Pulmonary artery endothelial cell (primary cell): ENCODE measurements around the gene DDX3X. TPM values are rescaled to one million over a fixed set of nuclear protein-coding genes. Genes with fewer than 3 reads are reported as not detected.

Source experiments
- DNase-seq: peaks from one replicate; pipeline ENCODE4 v3.0.0-alpha.2; 2011; ENCODE audit warnings: low read depth, low spot score
- total RNA-seq: library from RNA; depleted of rRNA; stranded (reverse); fragments of >200 nt; gene quantifications from 2 replicates; pipeline ENCODE4 v1.2.3, GENCODE V29; 2014

The DDX3X gene
- total RNA-seq, 1 donor from 2014 or later = 300 TPM

GRCh38 chrX:41327341-41327740, 6.6 kb upstream of the DDX3X start:
- no peak for DNase-seq

DNA sequence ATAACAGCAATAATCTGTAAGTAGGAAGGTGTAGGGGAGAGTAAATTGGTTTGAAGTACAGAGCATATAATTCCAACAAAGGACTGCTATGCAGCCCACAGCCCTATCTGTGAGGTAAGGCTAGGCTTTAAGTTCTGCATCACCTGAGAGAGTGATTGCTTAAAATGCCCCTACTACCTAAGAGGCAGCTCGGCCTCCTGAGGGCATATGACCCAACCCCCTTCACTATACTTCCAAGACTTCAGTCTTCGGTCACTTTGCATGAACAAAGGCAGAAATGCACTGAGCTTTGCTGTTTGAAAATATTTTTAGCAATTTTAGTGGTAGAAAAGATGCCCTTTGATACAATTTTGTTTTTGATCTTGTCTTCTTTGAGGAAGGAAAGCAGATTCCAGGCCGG, 4.9 kb upstream of the DDX3X start:
- no peak for DNase-seq

DNA sequence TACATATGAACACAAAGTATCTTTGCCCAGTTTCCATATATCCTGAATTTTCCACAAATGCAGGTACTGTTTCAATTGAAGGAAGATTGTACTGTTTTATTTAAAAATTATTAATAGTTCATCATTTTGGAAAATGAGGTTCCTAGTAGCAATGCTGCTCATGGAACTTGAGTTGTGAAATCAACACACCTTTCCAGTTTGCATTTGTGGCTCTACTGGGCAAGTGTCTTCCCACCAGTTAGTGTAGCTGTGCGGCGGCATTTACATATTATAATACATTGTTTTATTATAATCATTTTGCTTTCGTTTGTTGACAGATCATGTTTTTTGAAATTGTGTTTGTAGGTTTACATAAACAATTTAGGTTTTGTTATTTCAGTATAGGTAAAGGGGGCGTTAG, 2.0 kb upstream of the DDX3X start:
- DNase-seq = no peak

GRCh38 chrX:41332408-41333002, 1.5 kb upstream of the DDX3X start:
- DNase-seq = no peak

DNA sequence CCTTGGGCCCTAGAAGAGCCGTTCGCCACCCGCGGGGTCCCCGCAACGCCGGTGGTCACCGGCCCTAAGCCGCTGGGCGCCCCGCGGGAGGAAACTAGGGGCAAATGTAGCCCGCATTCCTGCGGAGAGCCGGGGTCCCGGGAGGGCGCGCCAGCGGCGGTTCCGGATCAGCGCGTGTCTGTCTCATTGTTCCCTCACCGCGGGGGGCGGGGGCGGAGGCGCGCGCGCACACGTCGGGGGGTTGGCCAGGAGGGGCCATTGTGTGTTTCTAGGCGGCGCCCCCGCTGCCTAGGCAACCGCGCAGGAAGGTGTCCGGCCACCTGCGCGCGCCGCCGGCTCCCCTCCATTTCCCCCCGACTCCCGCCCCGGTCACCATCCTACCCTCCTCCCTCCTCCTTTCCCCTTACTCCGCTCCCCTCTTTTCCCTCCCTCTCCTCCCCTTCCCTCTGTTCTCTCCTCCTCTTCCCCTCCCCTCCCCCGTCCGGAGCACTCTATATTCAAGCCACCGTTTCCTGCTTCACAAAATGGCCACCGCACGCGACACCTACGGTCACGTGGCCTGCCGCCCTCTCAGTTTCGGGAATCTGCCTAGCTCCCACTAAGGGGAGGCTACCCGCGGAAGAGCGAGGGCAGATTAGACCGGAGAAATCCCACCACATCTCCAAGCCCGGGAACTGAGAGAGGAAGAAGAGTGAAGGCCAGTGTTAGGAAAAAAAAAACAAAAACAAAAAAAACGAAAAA, 789 bp upstream of the DDX3X start:
- peak; percentile 57 for DNase-seq

GRCh38 chrX:41334363-41335197, 618 bp downstream of the DDX3X start:
- DNase-seq = no peak

DNA sequence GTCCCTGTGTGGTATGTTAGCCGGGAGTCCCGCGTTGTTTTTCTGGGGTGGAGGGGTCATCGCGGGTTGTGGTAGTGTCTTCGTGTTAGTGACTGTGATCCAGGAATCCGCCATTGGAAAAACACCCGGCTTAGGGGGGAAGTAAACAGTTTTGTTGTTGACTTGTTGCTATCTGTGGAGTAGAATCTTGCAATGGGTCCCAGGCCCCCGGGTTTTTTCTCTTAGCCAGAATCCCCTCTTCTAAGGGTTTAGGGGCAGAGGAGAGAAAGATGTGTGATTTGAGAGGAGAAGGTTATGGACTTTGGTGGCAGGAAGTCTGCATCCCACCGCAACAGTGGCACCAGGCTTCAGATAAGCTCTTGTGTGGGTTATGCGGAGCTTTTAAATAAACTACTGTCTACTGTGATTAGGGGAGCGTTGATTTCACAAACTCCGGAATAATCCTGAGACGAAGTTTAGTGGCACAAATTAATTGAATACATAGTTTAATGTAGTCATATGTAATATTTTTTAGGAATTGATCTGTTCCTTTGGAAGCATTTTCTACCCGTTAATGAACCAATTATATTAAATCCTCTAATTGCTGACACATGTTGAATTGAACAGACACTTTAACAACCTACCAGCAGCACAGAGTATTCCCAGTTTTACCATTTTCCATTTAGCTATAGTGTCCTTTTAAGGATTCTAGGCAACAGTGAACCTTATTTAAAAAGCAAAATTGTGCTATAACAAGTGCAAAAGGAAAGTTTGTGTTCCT, 1.4 kb downstream of the DDX3X start:
- no peak for DNase-seq

DNA sequence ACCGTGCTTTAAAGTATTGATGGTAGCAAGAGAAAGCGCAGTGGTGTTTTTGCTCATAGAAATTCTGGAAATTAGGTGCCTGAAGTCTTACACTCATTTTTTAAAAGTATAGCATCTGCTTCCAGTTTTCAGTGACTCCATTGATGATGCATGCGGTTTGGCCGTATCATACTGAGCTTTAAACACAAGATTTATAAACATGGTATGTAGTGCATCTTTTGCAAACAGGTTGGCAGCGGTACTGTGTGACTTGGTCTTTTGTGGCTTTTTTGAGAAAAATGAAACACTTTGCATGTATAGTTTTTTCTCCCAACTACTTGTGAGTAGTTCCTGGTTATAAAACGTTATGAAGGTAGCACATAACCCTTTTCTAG, 2.0 kb downstream of the DDX3X start:
- no peak for DNase-seq

GRCh38 chrX:41336447-41336846, 2.5 kb downstream of the DDX3X start:
- no peak for DNase-seq

DNA sequence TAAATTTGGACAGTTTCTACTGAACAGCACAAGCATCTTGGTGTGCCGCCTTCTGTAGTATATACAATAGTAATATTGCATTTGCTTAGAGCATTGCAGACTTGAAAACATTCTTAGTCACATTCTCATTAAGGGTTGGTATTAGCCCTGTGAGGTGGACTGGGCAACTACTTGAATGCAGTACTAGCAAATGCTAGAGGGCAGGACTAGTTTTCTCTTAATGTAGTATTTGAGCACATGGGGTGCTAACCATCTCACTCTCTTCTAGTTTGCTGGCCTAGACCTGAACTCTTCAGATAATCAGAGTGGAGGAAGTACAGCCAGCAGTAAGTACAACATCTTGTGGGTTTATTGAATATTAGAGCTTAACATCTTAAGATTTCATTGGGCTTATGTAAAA, 3.2 kb downstream of the DDX3X start:
- DNase-seq = no peak

DNA sequence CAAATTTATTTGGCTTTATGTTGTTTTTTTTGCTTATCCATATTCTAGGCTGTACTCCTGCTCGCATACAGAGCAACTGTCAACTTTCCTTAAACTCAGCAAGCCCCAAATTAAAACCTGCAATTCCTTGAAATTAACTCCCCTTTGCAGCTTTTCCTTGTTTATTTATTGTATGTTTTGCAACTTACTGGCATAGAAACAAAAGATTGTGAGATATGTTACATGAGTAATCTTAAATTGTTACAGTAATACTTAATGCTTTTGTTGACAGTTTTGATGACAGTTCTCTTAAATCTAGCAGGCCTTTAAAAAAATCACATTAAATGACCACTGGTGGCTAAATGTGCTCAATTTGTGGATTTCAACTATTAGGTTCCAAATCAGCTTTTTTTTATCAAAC, 4.5 kb downstream of the DDX3X start:
- no peak for DNase-seq

GRCh38 chrX:41339148-41339547, 5.2 kb downstream of the DDX3X start:
- no peak for DNase-seq

DNA sequence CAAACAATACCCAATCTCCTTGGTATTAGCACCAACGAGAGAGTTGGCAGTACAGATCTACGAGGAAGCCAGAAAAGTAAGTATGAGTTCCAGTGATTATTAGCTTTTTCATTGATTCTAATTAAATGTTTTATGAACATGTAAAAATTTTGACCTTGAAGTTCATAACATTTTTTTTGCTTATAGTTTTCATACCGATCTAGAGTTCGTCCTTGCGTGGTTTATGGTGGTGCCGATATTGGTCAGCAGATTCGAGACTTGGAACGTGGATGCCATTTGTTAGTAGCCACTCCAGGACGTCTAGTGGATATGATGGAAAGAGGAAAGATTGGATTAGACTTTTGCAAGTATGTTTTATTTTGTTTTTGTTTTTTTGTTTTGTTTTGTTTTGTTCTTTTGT, 10.1 kb downstream of the DDX3X start:
- DNase-seq = no peak

DNA sequence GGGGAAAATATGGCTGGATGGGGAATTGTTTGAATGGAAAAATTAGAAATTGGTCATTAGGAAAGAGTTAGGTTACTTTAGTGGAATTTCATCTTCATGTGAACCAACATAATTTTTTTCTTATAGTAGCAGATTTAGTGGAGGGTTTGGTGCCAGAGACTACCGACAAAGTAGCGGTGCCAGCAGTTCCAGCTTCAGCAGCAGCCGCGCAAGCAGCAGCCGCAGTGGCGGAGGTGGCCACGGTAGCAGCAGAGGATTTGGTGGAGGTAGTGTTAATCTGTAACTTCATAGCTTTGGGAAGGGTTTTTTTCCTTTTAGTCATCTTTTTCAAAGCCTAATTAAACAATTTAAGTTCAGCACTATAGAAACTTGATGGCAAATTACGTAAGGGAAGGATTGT, 13.2 kb downstream of the DDX3X start:
- DNase-seq = no peak

GRCh38 chrX:41348551-41348950, 14.6 kb downstream of the DDX3X start:
- DNase-seq = no peak

GRCh38 chrX:41350150-41350975, 16.4 kb downstream of the DDX3X start:
- DNase-seq = no peak

- DNase-seq = no peak
Measured at GRCh38 chrX:41350976-41351569, 17.1 kb downstream of the DDX3X start.

GRCh38 chrX:41351923-41352322, 18.0 kb downstream of the DDX3X start:
- DNase-seq = no peak

GRCh38 chrX:41352329-41352838, 18.4 kb downstream of the DDX3X start:
- DNase-seq = no peak

DNA sequence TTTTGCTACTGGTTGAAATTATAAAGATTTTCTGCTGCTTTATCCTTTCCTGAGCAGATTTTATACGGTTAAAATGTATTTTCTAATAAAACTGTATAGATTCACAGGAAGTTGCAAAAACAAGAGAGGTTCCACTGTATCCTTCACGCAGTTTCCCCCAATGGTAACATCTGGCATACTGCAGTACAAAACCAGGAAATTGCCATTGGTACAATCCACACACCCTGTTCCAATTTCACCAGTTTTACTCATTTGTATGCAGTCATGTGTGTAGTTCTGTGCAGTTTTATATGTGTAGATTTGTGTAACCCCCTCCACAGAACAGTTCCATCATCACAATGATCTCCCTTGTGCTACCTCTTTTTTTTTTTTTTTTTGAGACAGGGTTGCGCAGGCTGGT, 20.0 kb downstream of the DDX3X start:
- DNase-seq = no peak
